ENCODE measurements around the gene BDH1.
"Not testable (repeated sequence)": the region's sequence is repeated elsewhere in the genome, so short reads cannot be mapped to it uniquely, and the experiment has no call there.

Gene BDH1

DNA sequence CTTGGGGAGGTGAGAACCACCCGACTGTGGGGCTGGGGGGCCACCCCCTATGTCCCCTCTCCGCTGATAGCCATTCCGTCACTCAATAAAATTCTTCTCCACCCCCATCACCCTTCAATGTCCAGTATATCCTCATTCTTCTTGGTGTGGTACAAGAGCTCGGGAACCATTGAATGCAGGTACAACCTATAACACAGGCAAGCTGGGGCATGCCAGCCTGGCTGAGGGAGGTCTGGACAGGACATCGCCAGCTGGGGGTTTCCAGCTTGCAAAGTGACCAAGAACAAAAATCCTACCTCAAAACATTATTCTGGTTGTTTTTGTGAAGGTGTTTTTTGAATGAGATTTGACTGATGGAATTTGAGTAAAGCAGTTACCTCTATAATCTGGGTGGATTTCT lies 19.6 kb upstream of the BDH1 start:
- no peak for DNase-seq (ENCODE audit: low spot score)
- TF ChIP-seq, protein P1, sequence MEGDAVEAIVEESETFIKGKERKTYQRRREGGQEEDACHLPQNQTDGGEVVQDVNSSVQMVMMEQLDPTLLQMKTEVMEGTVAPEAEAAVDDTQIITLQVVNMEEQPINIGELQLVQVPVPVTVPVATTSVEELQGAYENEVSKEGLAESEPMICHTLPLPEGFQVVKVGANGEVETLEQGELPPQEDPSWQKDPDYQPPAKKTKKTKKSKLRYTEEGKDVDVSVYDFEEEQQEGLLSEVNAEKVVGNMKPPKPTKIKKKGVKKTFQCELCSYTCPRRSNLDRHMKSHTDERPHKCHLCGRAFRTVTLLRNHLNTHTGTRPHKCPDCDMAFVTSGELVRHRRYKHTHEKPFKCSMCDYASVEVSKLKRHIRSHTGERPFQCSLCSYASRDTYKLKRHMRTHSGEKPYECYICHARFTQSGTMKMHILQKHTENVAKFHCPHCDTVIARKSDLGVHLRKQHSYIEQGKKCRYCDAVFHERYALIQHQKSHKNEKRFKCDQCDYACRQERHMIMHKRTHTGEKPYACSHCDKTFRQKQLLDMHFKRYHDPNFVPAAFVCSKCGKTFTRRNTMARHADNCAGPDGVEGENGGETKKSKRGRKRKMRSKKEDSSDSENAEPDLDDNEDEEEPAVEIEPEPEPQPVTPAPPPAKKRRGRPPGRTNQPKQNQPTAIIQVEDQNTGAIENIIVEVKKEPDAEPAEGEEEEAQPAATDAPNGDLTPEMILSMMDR (IDR thresholded peaks at IDR 0.05; ENCODE audit: extremely low read depth, missing control alignments): no peak

DNA sequence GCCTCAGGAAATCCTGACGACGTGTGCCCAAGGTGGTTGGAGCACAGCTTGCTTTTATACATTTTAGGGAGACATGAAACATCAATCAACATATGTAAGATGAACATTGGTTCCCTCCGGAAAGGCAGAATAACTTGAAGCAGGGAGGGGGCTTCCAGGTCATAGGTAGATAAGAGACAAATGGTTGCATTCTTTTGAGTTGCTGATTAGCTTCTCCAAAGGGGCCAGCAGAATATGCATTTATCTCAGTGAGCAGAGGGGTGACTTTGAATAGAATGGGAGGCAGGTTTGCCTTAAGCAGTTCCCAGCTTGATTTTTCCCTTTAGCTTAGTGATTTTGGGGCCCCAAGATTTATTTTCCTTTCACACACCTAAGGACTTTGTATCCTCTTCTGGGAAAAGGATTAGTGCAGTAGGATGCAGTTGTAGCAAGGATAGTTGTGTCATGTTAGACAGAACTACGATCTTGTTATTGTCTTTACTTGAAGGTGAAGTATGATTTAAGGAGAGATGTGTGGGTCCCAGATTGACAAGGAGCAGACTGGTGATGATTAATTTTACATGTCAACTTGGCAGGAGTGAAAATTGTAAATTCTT lies 18.7 kb upstream of the BDH1 start:
- not testable (repeated sequence) for DNase-seq (ENCODE audit: low spot score)

DNA sequence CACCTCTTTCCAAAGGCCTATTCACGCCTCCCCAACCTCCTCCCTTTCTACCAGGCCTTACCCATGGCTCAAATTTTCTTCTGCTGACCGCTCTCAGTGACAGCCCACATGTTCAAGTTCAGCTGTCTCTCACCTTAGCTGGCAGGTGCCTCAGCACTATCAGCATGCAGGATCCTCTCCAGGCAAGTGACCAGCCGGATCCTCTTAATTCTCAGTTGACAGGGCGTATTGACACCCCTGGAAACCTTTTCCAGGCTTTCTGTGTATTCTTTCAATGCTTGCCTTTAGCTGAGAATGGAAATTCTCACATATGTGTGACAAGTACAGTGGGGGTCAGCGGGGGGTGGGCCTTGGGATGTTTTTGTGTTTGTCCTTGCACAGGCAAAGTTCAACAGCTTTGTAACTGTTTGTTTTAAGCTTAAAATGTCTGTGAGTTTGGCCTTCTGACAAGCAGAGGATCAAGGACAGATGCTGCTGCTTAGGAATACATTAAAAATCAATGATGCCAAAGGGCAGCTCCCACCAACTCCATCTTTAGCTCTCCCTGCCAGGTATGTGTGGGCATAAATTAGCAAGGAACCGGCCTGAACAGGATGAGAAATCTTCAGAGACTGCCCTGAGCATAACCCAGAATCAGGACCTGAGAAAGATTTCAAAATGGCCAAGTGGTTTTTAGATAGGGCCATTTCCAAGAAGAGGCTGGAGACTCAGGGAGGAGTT lies 17.4 kb upstream of the BDH1 start:
- TF ChIP-seq, protein P1 (IDR thresholded peaks at IDR 0.05; ENCODE audit: extremely low read depth, missing control alignments): no peak
- DNase-seq (ENCODE audit: low spot score): no peak

DNA sequence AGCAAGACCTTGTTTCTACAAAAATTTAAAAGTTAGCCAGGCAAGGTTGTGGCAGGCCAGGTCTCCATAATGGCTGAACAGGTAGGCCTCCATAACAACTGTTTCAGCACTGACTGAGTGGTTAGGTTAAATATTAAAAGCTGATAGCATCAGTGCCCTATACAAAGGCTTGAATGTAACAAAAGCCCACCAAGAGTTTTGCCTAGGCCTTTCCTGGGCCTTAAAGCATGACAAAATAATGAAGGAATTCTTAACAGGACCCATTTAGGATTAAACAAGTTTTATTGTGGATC lies 16.1 kb upstream of the BDH1 start:
- DNase-seq (ENCODE audit: low spot score): not testable (repeated sequence)

DNA sequence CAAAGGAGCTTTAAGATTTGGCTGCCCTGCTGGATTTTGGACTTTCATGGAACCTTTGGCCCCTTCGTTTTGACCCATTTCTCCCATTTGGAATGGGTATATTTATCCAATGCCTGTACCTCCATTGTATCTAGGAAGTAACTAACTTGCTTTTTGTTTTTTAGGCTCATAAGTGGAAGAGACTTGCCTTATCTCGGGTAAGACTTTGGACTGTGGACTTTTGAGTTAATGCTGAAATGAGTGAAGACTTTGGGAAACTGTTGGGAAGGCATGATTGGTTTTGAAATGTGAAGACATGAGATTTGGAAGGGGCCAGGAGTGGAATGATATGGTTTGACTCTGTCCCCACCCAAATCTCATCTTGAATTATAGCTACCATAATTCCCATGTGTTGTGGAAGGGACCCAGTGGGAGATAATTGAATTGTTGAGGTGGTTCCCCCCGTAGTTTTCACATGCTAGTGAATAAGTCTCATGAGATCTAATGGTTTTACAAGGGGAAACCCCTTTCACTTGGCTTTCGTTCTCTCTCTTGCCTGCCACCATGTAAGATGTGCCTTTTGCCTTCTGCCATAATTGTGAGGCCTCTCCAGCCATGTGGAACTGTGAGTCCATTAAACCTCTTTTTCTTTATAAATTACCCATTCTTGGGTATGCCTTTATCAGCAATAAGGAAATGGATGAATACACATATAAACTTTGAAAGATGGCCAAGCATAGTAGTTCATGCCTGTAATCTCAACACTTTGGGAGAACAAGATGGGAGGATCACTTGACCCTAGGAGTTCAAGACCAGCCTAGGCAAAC lies 15.5 kb upstream of the BDH1 start:
- not testable (repeated sequence) for DNase-seq (ENCODE audit: low spot score)

DNA sequence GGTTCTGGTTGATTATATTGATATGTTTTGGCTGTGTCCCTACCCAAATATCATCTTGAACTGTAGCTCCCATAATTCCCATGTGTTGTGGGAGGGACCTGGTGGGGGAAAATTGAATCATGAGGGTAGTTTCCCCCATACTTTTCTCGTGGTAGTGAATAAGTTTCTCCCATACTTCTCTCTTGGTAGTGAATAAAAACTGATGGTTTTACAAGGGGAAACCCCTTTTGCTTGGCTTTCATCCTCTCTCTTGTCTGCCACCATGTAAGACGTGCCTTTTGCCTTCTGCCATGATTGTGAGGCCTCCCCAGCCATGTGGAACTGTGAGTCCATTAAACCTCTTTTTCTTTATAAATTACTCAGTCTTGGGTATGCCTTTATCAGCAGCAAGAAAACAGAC lies 13.7 kb upstream of the BDH1 start:
- not testable (repeated sequence) for DNase-seq (ENCODE audit: low spot score)

DNA sequence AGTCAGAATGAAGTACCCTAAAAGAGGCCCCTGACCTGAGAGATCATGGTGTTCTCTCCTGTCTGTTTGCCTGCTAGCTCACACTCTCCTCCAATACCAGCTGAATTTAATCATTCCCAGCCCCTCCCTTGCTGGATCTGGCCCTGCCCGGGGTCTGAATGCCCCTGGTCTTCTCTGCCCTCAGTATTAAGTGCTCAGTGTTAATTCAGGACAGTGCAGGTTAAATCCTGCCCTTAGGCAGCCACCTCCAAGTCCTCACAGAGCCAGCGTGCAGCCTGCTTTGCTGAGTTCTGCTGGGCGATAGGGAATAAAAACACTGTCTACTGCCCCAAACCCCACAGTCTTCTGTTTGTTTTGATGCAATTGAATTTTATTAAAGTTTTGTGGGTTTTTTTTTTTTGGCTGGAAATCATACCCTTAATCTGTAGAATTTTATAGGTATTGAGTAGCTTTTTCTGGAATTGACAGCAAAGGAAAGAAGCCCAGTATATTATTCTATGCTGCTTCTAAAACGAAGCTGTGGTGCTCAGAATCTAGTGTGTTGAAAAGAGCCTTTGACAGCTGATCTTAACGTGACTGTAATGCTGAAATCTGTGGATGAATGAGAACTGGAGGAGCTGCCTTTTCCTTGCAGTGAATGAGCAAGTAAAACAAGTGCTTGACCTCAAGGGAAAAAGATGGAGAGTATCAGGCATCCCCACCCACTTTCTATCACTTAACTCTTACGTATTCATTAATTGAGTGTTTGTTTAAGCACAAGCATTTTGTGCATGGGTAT lies 12.3 kb upstream of the BDH1 start:
- DNase-seq (ENCODE audit: low spot score): no peak
- TF ChIP-seq, protein P1 (IDR thresholded peaks at IDR 0.05; ENCODE audit: extremely low read depth, missing control alignments): no peak

DNA sequence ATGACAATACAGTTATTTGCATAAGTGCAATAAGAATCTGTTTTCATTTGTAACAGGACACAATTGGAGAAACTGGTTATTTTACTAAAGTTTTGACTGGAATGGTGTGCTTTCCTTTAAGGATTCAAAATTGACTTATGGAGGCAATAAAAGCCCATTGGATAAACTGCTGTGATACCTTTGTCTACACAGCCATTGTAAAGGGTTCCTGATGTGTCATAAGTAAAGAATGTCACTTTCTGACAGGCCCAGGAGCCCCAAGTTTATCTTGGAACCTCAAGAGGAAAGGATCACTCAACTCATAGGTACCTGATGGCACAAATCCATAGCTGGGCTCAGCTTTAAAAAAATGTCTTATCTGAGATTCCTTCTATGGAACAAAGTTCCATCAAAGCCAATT lies 10.4 kb upstream of the BDH1 start:
- DNase-seq (ENCODE audit: low spot score): not testable (repeated sequence)

DNA sequence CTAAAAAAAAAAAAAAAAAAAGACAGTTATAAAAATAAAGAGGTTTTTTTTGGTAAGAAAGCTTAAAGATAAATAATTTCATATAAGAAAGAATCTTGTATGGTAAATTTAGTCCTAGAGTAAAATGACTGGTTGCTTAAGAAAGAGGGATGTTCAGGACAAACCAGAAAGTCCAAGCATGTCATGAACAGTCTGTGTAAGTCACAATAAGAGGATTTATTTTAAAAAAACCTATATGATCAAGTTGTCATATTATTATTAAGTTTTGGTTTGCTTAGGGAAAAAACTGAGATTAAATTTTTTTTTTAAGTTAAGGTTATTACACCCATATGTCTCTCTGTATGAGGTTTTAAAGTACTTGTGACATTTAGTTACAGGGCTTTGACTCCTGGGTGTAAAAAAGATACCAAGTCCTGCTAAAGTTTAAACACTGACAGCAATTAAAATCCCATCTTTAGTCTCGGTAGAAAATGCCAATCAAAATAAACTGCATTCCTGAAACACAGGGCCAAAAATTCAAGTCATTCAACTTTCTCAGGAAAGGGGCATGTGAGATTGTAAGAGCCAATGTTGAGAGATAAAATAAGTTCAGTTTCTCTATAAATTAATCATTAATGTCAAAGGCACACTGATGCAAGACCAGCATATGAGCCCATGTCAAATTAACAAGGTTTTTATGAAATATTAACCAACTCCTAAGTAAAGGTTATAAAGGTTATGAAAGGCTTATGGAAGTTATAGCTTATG lies 8.5 kb upstream of the BDH1 start:
- no peak for DNase-seq (ENCODE audit: low spot score)
- TF ChIP-seq, protein P1 (IDR thresholded peaks at IDR 0.05; ENCODE audit: extremely low read depth, missing control alignments): no peak
